Measurements from ENCODE around the gene CD52.

DNA sequence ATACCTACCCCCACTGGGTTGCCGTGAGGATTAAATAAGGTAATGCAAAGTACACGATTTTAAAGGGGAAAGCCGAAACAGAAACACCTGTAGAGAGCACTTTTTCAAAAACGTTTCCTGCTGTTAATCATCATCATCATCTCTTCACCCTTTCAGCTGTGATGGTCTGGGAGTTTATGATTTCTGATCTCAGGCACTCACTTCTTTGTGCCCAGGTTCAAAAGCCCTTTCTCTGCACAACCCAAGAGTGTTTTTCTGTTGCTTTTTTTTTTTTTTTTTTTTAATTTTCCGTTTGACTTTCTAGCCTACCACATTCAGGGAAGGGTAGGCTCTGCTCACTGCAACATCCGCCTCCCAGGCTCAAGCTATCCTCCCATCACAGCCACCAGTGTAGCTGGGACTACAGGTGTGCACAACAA, 10.4 kb upstream of the CD52 start:
- no peak for TF ChIP-seq SMC3 (IDR thresholded peaks at IDR 0.05; ENCODE audit: low read depth, low read length)
- no peak for TF ChIP-seq FOS (IDR thresholded peaks at IDR 0.05; ENCODE audit: low read depth, low read length)
- TF ChIP-seq, protein P1, sequence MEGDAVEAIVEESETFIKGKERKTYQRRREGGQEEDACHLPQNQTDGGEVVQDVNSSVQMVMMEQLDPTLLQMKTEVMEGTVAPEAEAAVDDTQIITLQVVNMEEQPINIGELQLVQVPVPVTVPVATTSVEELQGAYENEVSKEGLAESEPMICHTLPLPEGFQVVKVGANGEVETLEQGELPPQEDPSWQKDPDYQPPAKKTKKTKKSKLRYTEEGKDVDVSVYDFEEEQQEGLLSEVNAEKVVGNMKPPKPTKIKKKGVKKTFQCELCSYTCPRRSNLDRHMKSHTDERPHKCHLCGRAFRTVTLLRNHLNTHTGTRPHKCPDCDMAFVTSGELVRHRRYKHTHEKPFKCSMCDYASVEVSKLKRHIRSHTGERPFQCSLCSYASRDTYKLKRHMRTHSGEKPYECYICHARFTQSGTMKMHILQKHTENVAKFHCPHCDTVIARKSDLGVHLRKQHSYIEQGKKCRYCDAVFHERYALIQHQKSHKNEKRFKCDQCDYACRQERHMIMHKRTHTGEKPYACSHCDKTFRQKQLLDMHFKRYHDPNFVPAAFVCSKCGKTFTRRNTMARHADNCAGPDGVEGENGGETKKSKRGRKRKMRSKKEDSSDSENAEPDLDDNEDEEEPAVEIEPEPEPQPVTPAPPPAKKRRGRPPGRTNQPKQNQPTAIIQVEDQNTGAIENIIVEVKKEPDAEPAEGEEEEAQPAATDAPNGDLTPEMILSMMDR (conservative IDR thresholded peaks at IDR 0.05; ENCODE audit: low read depth, low read length): no peak
- no peak for TF ChIP-seq POLR2A (IDR thresholded peaks at IDR 0.05; ENCODE audit: low read depth, low read length)
- no peak for TF ChIP-seq MXI1 (IDR thresholded peaks at IDR 0.05; ENCODE audit: borderline replicate concordance, low read depth, low read length)
- no peak for TF ChIP-seq RCOR1 (IDR thresholded peaks at IDR 0.05; ENCODE audit: insufficient replicate concordance, low read length)
- TF ChIP-seq, protein P2, sequence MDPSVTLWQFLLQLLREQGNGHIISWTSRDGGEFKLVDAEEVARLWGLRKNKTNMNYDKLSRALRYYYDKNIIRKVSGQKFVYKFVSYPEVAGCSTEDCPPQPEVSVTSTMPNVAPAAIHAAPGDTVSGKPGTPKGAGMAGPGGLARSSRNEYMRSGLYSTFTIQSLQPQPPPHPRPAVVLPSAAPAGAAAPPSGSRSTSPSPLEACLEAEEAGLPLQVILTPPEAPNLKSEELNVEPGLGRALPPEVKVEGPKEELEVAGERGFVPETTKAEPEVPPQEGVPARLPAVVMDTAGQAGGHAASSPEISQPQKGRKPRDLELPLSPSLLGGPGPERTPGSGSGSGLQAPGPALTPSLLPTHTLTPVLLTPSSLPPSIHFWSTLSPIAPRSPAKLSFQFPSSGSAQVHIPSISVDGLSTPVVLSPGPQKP (IDR thresholded peaks at IDR 0.05; ENCODE audit: borderline replicate concordance, low read depth, low read length): no peak
- TF ChIP-seq RAD21 (IDR thresholded peaks at IDR 0.05; ENCODE audit: low read length): no peak
- TF ChIP-seq CEBPB (IDR thresholded peaks at IDR 0.05; ENCODE audit: low read depth, low read length): no peak
- TF ChIP-seq MAFK (IDR thresholded peaks at IDR 0.05; ENCODE audit: low read depth, low read length): no peak
- TF ChIP-seq, protein P3, sequence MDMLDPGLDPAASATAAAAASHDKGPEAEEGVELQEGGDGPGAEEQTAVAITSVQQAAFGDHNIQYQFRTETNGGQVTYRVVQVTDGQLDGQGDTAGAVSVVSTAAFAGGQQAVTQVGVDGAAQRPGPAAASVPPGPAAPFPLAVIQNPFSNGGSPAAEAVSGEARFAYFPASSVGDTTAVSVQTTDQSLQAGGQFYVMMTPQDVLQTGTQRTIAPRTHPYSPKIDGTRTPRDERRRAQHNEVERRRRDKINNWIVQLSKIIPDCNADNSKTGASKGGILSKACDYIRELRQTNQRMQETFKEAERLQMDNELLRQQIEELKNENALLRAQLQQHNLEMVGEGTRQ (IDR thresholded peaks at IDR 0.05; ENCODE audit: low read depth, low read length): no peak
